HepG2 (cell line): ENCODE results near the gene VAMP5. TPM values are rescaled to one million over a fixed set of nuclear protein-coding genes. Genes with fewer than 3 reads are reported as not detected.

ENCODE experiments used
- EED ChIP-seq: sonication (generic); formaldehyde crosslinking; IDR thresholded peaks from 2 replicates; pipeline ENCODE4 v1.5.0; 2020; ENCODE audit warnings: mild to moderate bottlenecking, missing genetic modification reagents
- HMGA1 ChIP-seq: sonication (generic); formaldehyde crosslinking; conservative IDR thresholded peaks from 2 replicates; pipeline ENCODE4 v1.4.0; 2020; ENCODE audit warnings: missing genetic modification reagents
- JARID2 ChIP-seq: sonication (generic); formaldehyde crosslinking; IDR thresholded peaks from 2 replicates; pipeline ENCODE4 v1.8.1; 2023; ENCODE audit warnings: missing genetic modification reagents, inconsistent platforms; ENCODE audit not compliant: insufficient replicate concordance
- MXD4 ChIP-seq: IDR thresholded peaks from 2 replicates; pipeline ENCODE4 v1.6.1; 2016; ENCODE audit warnings: mild to moderate bottlenecking, missing biosample characterization, missing genetic modification reagents
- NFATC3 ChIP-seq: sonication (generic); formaldehyde crosslinking; IDR thresholded peaks from 2 replicates; pipeline ENCODE4 v1.5.1; 2020; ENCODE audit warnings: mild to moderate bottlenecking, missing genetic modification reagents
- NFE2 ChIP-seq: sonication (generic); formaldehyde crosslinking; IDR thresholded peaks from 2 replicates; pipeline ENCODE4 v1.4.0; 2020; ENCODE audit warnings: missing genetic modification reagents
- RCOR2 ChIP-seq: IDR thresholded peaks from 2 replicates; pipeline ENCODE4 v1.6.1; 2016; ENCODE audit warnings: missing biosample characterization, missing genetic modification reagents
- TBX2 ChIP-seq: sonication (generic); formaldehyde crosslinking; IDR thresholded peaks from 2 replicates; pipeline ENCODE4 v1.5.0; 2020; ENCODE audit warnings: missing genetic modification reagents, mild to moderate bottlenecking, borderline replicate concordance
- ZNF282 ChIP-seq: fragments of 450-650 bp; IDR thresholded peaks from 2 replicates; pipeline ENCODE4 v1.6.1; 2018; ENCODE audit not compliant: partially characterized antibody
- ZNF3 ChIP-seq: IDR thresholded peaks from 2 replicates; pipeline ENCODE4 v1.7.0; 2017; ENCODE audit warnings: inconsistent platforms
- ZNF556 ChIP-seq: sonication (generic); formaldehyde crosslinking; IDR thresholded peaks from 2 replicates; pipeline ENCODE4 v1.4.0; 2020; ENCODE audit warnings: mild to moderate bottlenecking, missing genetic modification reagents, borderline replicate concordance
- ZNF563 ChIP-seq: sonication (generic); formaldehyde crosslinking; IDR thresholded peaks from 2 replicates; pipeline ENCODE4 v1.8.0; 2022; ENCODE audit warnings: mild to moderate bottlenecking, moderate library complexity, missing genetic modification reagents
- ZNF598 ChIP-seq: sonication (generic); formaldehyde crosslinking; IDR thresholded peaks from 2 replicates; pipeline ENCODE4 v1.5.1; 2020; ENCODE audit warnings: mild to moderate bottlenecking, missing genetic modification reagents, borderline replicate concordance
- ZNF660 ChIP-seq: sonication (generic); formaldehyde crosslinking; IDR thresholded peaks from 2 replicates; pipeline ENCODE4 v1.5.1; 2020; ENCODE audit warnings: mild to moderate bottlenecking, low read depth, missing genetic modification reagents, borderline replicate concordance
- ZNF788 ChIP-seq: sonication (generic); formaldehyde crosslinking; IDR thresholded peaks from 2 replicates; pipeline ENCODE4 v1.5.0; 2020; ENCODE audit warnings: mild to moderate bottlenecking, missing genetic modification reagents, borderline replicate concordance
- ZNF883 ChIP-seq: sonication (generic); formaldehyde crosslinking; IDR thresholded peaks from 2 replicates; pipeline ENCODE4 v1.5.1; 2020; ENCODE audit warnings: mild to moderate bottlenecking, missing genetic modification reagents; ENCODE audit errors: not compliant biosample characterization
- ZSCAN12 ChIP-seq: sonication (generic); formaldehyde crosslinking; IDR thresholded peaks from 2 replicates; pipeline ENCODE4 v1.9.0; 2021; ENCODE audit warnings: mild to moderate bottlenecking, missing genetic modification reagents
- polyA plus RNA-seq, 8 experiments: library from polyadenylated mRNA; depleted of rRNA in 3 of 8; stranded (reverse) in 7 of 8; unstranded in 1 of 8; fragments of >200 nt; fragmentation: Illumina TruSeq in 4 of 8; extraction: Trizol in 4 of 8; gene quantifications; 2 replicates each; pipeline versions ENCODE4 v1.2.1 to v1.2.3, GENCODE V29; 2011 to 2016; ENCODE audit warnings: low read depth in 4 of 8, missing spikeins in 1 of 8, mixed read lengths in 1 of 8; ENCODE audit not compliant: insufficient read depth in 1 of 8
- total RNA-seq, 5 experiments: library from RNA; depleted of rRNA; stranded (reverse); fragments of >200 nt; fragmentation: Illumina TruSeq; extraction: Trizol; gene quantifications; 2 replicates each; pipeline ENCODE4 v1.2.3, GENCODE V29; 2016; ENCODE audit warnings: low read depth in 1 of 5
- TF ChIP-seq, protein P1 (sequence below): sonication (generic); formaldehyde crosslinking; IDR thresholded peaks from 2 replicates; pipeline ENCODE4 v1.4.0; 2020; ENCODE audit warnings: mild to moderate bottlenecking, missing genetic modification reagents
- TF ChIP-seq, protein P2 (sequence below): sonication (generic); formaldehyde crosslinking; IDR thresholded peaks from 2 replicates; pipeline ENCODE4 v1.5.0; 2020; ENCODE audit warnings: mild to moderate bottlenecking, missing genetic modification reagents, borderline replicate concordance
- TF ChIP-seq, protein P3 (sequence below): sonication (generic); formaldehyde crosslinking; IDR thresholded peaks from 2 replicates; pipeline ENCODE4 v1.8.1; 2023; ENCODE audit warnings: mild to moderate bottlenecking, missing genetic modification reagents
- TF ChIP-seq, protein P4 (sequence below): IDR thresholded peaks from 2 replicates; pipeline ENCODE4 v1.6.1; 2018; ENCODE audit warnings: missing genetic modification reagents
- TF ChIP-seq, protein P5 (sequence below): sonication (generic); formaldehyde crosslinking; IDR thresholded peaks from 2 replicates; pipeline ENCODE4 v1.5.1; 2020; ENCODE audit warnings: missing genetic modification reagents, mild to moderate bottlenecking, borderline replicate concordance

VAMP5 gene
- total and polyA plus RNA-seq, 2 of the 13 experiments (the other 11 are each of a cell fraction or from before 2014, with no cell fraction given) = 7.2 to 56.7 TPM

DNA sequence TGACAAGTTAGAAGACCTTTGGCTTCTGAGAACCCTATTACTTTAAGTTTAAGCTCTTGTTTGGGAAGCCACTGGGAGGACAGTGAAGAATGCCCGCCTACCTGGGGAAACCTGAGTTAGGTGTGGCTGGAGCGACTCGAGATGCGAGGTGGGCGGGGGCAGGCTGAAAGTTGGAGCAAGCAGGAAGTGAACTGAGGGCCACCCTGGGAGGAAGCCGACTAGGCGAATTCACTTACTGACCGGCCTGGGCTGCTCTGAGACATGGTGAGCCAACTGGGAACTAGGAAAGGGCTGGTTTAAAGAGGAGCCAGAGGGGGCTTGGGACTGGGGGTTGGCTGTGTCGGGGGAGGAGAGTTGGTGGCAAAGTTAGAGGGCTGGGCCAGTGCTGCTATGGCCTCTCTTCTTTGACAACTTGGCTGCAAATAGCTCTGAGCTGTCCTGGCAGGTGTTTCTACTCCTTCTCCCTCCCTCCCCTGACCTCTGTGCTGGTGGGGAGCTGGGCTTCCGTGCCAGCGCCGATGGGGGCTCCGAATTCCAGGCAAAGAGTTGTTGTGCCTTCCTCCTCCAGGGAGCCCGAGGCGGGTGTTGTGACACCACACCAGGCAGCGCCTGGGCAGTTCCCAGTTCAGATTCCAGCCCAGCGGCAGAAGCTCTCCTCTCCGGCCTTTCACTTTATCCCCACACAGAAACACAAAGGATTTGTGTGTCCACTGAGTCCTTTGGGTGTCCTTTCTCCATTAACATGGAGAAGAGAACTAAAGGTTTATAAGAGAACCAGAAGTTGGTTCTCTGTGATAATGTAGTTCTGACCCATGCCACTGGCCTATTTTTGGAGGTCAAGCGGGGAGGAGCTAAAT, 6.6 kb upstream of the VAMP5 start, which contains the start of gene VAMP8 (continued):
- TF ChIP-seq ZNF3 (CRISPR knock-in tag) (no peak), NFATC3 (CRISPR knock-in tag) (no peak; the same call in 1 of the 2 replicates), ZNF660 (CRISPR knock-in tag) (no peak), ZNF788 (CRISPR knock-in tag) (peak; percentile 49; the same call in 1 of the 2 replicates), EED (CRISPR knock-in tag) (no peak), MXD4 (CRISPR knock-in tag) (0 out of 2 replicates have a peak, but pooled peaks have one; percentile 21), NFE2 (no peak), ZNF556 (0 out of 2 replicates have a peak, but pooled peaks have one; percentile 11), ZNF883 (CRISPR knock-in tag) (peak; percentile 67), ZNF282 (no peak), ZNF598 (CRISPR knock-in tag) (no peak), JARID2 (CRISPR knock-in tag) (peak; percentile 15), HMGA1 (CRISPR knock-in tag) (no peak), TBX2 (CRISPR knock-in tag) (no peak), RCOR2 (CRISPR knock-in tag) (no peak), ZNF563 (no peak), ZSCAN12 (CRISPR knock-in tag) (no peak)
- TF ChIP-seq, protein P1, sequence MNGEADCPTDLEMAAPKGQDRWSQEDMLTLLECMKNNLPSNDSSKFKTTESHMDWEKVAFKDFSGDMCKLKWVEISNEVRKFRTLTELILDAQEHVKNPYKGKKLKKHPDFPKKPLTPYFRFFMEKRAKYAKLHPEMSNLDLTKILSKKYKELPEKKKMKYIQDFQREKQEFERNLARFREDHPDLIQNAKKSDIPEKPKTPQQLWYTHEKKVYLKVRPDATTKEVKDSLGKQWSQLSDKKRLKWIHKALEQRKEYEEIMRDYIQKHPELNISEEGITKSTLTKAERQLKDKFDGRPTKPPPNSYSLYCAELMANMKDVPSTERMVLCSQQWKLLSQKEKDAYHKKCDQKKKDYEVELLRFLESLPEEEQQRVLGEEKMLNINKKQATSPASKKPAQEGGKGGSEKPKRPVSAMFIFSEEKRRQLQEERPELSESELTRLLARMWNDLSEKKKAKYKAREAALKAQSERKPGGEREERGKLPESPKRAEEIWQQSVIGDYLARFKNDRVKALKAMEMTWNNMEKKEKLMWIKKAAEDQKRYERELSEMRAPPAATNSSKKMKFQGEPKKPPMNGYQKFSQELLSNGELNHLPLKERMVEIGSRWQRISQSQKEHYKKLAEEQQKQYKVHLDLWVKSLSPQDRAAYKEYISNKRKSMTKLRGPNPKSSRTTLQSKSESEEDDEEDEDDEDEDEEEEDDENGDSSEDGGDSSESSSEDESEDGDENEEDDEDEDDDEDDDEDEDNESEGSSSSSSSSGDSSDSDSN (CRISPR knock-in tag) = peak; percentile 84
- TF ChIP-seq, protein P2, sequence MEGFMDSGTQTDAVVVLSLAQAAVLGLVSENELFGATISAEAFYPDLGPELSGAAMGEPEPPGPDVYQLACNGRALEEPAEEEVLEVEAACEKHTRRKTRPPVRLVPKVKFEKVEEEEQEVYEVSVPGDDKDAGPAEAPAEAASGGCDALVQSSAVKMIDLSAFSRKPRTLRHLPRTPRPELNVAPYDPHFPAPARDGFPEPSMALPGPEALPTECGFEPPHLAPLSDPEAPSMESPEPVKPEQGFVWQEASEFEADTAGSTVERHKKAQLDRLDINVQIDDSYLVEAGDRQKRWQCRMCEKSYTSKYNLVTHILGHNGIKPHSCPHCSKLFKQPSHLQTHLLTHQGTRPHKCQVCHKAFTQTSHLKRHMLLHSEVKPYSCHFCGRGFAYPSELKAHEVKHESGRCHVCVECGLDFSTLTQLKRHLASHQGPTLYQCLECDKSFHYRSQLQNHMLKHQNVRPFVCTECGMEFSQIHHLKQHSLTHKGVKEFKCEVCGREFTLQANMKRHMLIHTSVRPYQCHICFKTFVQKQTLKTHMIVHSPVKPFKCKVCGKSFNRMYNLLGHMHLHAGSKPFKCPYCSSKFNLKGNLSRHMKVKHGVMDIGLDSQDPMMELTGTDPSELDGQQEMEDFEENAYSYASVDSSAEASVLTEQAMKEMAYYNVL (CRISPR knock-in tag) = 0 out of 2 replicates have a peak, but pooled peaks have one; percentile 19
- TF ChIP-seq, protein P3, sequence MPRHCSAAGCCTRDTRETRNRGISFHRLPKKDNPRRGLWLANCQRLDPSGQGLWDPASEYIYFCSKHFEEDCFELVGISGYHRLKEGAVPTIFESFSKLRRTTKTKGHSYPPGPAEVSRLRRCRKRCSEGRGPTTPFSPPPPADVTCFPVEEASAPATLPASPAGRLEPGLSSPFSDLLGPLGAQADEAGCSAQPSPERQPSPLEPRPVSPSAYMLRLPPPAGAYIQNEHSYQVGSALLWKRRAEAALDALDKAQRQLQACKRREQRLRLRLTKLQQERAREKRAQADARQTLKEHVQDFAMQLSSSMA (CRISPR knock-in tag) = no peak
- TF ChIP-seq, protein P4, sequence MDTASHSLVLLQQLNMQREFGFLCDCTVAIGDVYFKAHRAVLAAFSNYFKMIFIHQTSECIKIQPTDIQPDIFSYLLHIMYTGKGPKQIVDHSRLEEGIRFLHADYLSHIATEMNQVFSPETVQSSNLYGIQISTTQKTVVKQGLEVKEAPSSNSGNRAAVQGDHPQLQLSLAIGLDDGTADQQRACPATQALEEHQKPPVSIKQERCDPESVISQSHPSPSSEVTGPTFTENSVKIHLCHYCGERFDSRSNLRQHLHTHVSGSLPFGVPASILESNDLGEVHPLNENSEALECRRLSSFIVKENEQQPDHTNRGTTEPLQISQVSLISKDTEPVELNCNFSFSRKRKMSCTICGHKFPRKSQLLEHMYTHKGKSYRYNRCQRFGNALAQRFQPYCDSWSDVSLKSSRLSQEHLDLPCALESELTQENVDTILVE (CRISPR knock-in tag) = peak; percentile 15; the same call in 1 of the 2 replicates
- TF ChIP-seq, protein P5, sequence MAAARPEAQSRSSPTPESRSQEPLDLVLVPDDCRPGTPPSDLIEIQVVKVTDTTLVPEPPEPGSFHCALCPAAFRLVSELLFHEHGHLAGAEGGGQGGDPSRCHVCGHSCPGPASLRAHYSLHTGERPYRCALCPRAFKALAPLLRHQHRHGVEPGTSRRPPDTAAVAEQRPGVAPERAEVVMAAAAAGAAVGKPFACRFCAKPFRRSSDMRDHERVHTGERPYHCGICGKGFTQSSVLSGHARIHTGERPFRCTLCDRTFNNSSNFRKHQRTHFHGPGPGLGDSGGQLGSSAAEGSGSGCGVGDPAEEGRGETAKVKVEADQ (CRISPR knock-in tag) = 0 out of 2 replicates have a peak, but pooled peaks have one; percentile 68
